ENCODE measurements around the gene ATIC. TPM values are rescaled to one million over a fixed set of nuclear protein-coding genes. Genes with fewer than 3 reads are reported as not detected.

Gene ATIC
- total RNA-seq, 1 experiment from 2014 or later, result 173 TPM

DNA sequence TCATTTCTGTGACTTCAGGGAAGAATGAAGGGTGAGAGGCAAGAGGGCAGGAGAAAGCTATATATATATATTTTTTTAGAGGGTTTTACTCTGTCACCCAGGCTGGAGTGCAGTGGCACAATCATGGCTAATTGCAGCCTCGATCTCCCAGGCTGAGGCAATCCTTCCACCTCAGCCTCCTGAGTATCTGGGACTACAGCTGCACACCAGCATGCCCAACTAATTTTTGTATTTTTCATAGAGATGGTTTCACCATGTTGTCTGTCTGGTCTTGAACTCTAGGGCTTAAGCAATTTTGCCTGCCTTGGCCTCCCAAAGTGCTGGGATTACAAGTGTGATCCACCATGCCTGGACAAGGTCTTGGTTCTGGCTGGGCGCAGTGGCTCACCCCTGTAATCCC lies 3.4 kb downstream of the ATIC start:
- RAD21 ChIA-PET (ENCODE audit: low non-redundant PET in 1 of 2, low total read pairs in 2 of 2, uncharacterized antibody in 2 of 2, unreplicated experiment in 2 of 2), result no interaction called here
- H3K79me2 ChIP-seq (ENCODE audit: insufficient read depth, low read length), result peaks cover 80% of the 10 kb centered on the region
- BruUV-seq (replicated peaks), result no TSS peak
- POLR2A ChIA-PET, result no interaction called here
- ATAC-seq (no peak), DNase-seq (ENCODE audit: low read depth, low spot score) (no peak)
- no peaks in the 10 kb centered on the region for H3K9me3 ChIP-seq (ENCODE audit: control insufficient read depth in 1 of 2, insufficient read depth in 1 of 2, low read depth in 1 of 2, low read length in 2 of 2)
- H3K9ac ChIP-seq (ENCODE audit: low read length), result no peak overlapping the region
- no peak overlapping the region for H3K4me3 ChIP-seq (replicated peaks in 1 of 2; ENCODE audit: low read depth in 1 of 2, low read length in 2 of 2)
- H4K20me1 ChIP-seq (ENCODE audit: insufficient read depth), result no peaks in the 10 kb centered on the region
- CTCF ChIA-PET, result no interaction called here
- no peaks in the 10 kb centered on the region for H3K9me2 ChIP-seq (ENCODE audit: insufficient read depth)
- peaks cover 10 to 24% of the 10 kb centered on the region in 2 experiments; a peak in 3 of 4 replicates for H3K4me1 ChIP-seq (ENCODE audit: control insufficient read depth in 1 of 2, insufficient read depth in 2 of 2, low read length in 2 of 2)
- no peaks in the 10 kb centered on the region for H3K27me3 ChIP-seq (ENCODE audit: insufficient read depth, low read length)
- H2AFZ ChIP-seq (ENCODE audit: low read depth, low read length, poor library complexity, severe bottlenecking), result no peak overlapping the region
- intact Hi-C loops (cut with micrococcal nuclease), result no loop called here
- H3K27ac ChIP-seq (ENCODE audit: low read depth, low read length), result no peak overlapping the region
- no peak overlapping the region for H3K4me2 ChIP-seq (ENCODE audit: low read length)
- H3K36me3 ChIP-seq (ENCODE audit: control insufficient read depth in 1 of 2, insufficient read depth in 2 of 2, low read length in 2 of 2), result peaks cover 28 to 38% of the 10 kb centered on the region in 2 experiments
- TF ChIP-seq, protein P1, sequence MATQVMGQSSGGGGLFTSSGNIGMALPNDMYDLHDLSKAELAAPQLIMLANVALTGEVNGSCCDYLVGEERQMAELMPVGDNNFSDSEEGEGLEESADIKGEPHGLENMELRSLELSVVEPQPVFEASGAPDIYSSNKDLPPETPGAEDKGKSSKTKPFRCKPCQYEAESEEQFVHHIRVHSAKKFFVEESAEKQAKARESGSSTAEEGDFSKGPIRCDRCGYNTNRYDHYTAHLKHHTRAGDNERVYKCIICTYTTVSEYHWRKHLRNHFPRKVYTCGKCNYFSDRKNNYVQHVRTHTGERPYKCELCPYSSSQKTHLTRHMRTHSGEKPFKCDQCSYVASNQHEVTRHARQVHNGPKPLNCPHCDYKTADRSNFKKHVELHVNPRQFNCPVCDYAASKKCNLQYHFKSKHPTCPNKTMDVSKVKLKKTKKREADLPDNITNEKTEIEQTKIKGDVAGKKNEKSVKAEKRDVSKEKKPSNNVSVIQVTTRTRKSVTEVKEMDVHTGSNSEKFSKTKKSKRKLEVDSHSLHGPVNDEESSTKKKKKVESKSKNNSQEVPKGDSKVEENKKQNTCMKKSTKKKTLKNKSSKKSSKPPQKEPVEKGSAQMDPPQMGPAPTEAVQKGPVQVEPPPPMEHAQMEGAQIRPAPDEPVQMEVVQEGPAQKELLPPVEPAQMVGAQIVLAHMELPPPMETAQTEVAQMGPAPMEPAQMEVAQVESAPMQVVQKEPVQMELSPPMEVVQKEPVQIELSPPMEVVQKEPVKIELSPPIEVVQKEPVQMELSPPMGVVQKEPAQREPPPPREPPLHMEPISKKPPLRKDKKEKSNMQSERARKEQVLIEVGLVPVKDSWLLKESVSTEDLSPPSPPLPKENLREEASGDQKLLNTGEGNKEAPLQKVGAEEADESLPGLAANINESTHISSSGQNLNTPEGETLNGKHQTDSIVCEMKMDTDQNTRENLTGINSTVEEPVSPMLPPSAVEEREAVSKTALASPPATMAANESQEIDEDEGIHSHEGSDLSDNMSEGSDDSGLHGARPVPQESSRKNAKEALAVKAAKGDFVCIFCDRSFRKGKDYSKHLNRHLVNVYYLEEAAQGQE (IDR thresholded peaks at IDR 0.05; ENCODE audit: low read depth), result no peak
- no peak for TF ChIP-seq ELF1 (IDR thresholded peaks at IDR 0.05; ENCODE audit: borderline replicate concordance, low read depth)

DNA sequence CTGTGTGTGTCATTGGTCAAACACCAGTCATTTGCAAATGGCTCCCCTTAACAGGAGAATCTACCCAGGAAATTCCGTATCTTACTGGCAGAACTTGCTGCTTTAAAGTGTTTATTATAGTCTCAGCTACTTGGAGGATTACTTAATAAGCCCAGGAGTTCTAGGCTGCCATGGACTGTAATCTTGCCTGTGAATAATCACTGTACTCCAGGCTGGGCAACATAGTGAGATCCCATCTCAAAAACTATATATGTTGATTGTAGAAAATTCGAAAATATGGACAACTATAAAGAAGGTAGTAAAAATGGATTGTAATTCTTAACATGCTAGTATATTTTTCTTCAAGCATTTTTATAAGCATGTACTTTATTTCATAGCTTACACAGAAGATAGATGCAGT lies 4.5 kb downstream of the ATIC start:
- BruUV-seq (replicated peaks), result no TSS peak
- H3K36me3 ChIP-seq (ENCODE audit: control insufficient read depth in 1 of 2, insufficient read depth in 2 of 2, low read length in 2 of 2), result peaks cover 35 to 47% of the 10 kb centered on the region in 2 experiments
- ATAC-seq, result no peak
- TF ChIP-seq POLR2A (IDR thresholded peaks at IDR 0.05; ENCODE audit: borderline replicate concordance, extremely low read depth, insufficient read depth, insufficient read length) (no peak), FOSL1 (IDR thresholded peaks at IDR 0.05; ENCODE audit: low read depth) (no peak), SRF (IDR thresholded peaks at IDR 0.05; ENCODE audit: low read depth) (no peak), ZFX (IDR thresholded peaks at IDR 0.05) (no peak), CEBPB (IDR thresholded peaks at IDR 0.05; ENCODE audit: low read depth) (no peak), JUND (IDR thresholded peaks at IDR 0.05) (no peak), EZH2phosphoT487 (IDR thresholded peaks at IDR 0.05; ENCODE audit: borderline replicate concordance) (no peak), ELF1 (IDR thresholded peaks at IDR 0.05; ENCODE audit: borderline replicate concordance, low read depth) (no peak), POLR2AphosphoS5 (IDR thresholded peaks at IDR 0.05; ENCODE audit: low read depth, low read length) (no peak), SP1 (IDR thresholded peaks at IDR 0.05; ENCODE audit: low read depth) (no peak), EGR1 (IDR thresholded peaks at IDR 0.05; ENCODE audit: low read depth) (no peak), TCF7L2 (IDR thresholded peaks at IDR 0.05; ENCODE audit: borderline replicate concordance, extremely low read depth, insufficient read depth, insufficient read length) (no peak), SIN3A (IDR thresholded peaks at IDR 0.05; ENCODE audit: low read depth) (no peak)
- TF ChIP-seq, protein P1 (IDR thresholded peaks at IDR 0.05; ENCODE audit: low read depth), result no peak

More for the DNA sequence above, 4.5 kb downstream of the ATIC start:
- Histone ChIP-seq H3K9me3 (ENCODE audit: control insufficient read depth in 1 of 2, insufficient read depth in 1 of 2, low read depth in 1 of 2, low read length in 2 of 2) (no peaks in the 10 kb centered on the region), H3K79me2 (ENCODE audit: insufficient read depth, low read length) (peaks cover 90% of the 10 kb centered on the region), H4K20me1 (ENCODE audit: insufficient read depth) (no peaks in the 10 kb centered on the region), H3K4me3 (replicated peaks in 1 of 2; ENCODE audit: low read depth in 1 of 2, low read length in 2 of 2) (no peak overlapping the region), H3K9me2 (ENCODE audit: insufficient read depth) (no peaks in the 10 kb centered on the region), H3K27ac (ENCODE audit: low read depth, low read length) (no peak overlapping the region), H3K27me3 (ENCODE audit: insufficient read depth, low read length) (no peaks in the 10 kb centered on the region), H3K4me2 (ENCODE audit: low read length) (no peak overlapping the region), H3K4me1 (ENCODE audit: control insufficient read depth in 1 of 2, insufficient read depth in 2 of 2, low read length in 2 of 2) (peaks cover 6 to 19% of the 10 kb centered on the region in 2 experiments; a peak in 3 of 4 replicates), H3K9ac (ENCODE audit: low read length) (no peak overlapping the region), H2AFZ (ENCODE audit: low read depth, low read length, poor library complexity, severe bottlenecking) (no peak overlapping the region)
- intact Hi-C loops (cut with micrococcal nuclease), result no loop called here
- ChIA-PET POLR2A (no interaction called here), RAD21 (ENCODE audit: low non-redundant PET in 1 of 2, low total read pairs in 2 of 2, uncharacterized antibody in 2 of 2, unreplicated experiment in 2 of 2) (no interaction called here), CTCF (no interaction called here)
- DNase-seq (ENCODE audit: low read depth, low spot score), result no peak

All from HCT116 (cell line).